CD4-positive, alpha-beta memory T cell (primary cell): ENCODE results near the gene CNTN4. TPM values are rescaled to one million over a fixed set of nuclear protein-coding genes. Genes with fewer than 3 reads are reported as not detected.

Experiments
- CTCF ChIA-PET: fragments of 350-600 bp; sonication (Branson Sonifier 250); formaldehyde crosslinking; loops from one replicate; lab custom pipeline; 2021; ENCODE audit warnings: inconsistent platforms; ENCODE audit not compliant: partially characterized antibody; lab: Charles Lee
- POLR2A ChIA-PET: fragments of 350-600 bp; sonication (Branson Sonifier 250); formaldehyde crosslinking; loops from one replicate; lab custom pipeline; 2021; ENCODE audit not compliant: partially characterized antibody; lab: Charles Lee
- DNase-seq, 5 donors: peaks; one replicate each; pipeline versions ENCODE4 v3.0.0 to v3.0.0-alpha.2; 2020 to 2022; ENCODE audit warnings: mixed read lengths in 1 of 5
- H3K27ac ChIP-seq: one replicate; pipeline ENCODE4 v1.7.0; 2013; ENCODE audit warnings: low read depth, low read length
- H3K27me3 ChIP-seq: 2 replicates; pipeline ENCODE4 v1.7.0; 2013; ENCODE audit warnings: mild to moderate bottlenecking, low read length, moderate library complexity; ENCODE audit not compliant: insufficient read depth
- H3K36me3 ChIP-seq: 2 replicates; pipeline ENCODE4 v1.7.0; 2013; ENCODE audit warnings: mild to moderate bottlenecking, low read length, moderate library complexity; ENCODE audit not compliant: insufficient read depth
- H3K4me1 ChIP-seq: 2 replicates; pipeline ENCODE4 v1.7.0; 2013; ENCODE audit warnings: mild to moderate bottlenecking, low read length, moderate library complexity; ENCODE audit not compliant: insufficient read depth
- H3K4me3 ChIP-seq, 2 donors: one replicate each; pipeline ENCODE4 v1.7.0; 2013; ENCODE audit warnings: low read length in 2 of 2, mild to moderate bottlenecking in 1 of 2
- H3K9me3 ChIP-seq, 2 donors: one replicate each; pipeline ENCODE4 v1.7.0; 2013; ENCODE audit warnings: low read length in 2 of 2, control low read depth in 1 of 2; ENCODE audit not compliant: control insufficient read depth in 1 of 2
- H3K27ac Mint-ChIP-seq, 7 donors: one replicate each; pipeline ENCODE4 v1.8.0; 2020 to 2021; ENCODE audit warnings: mixed read lengths in 7 of 7, mild to moderate bottlenecking in 6 of 7, inconsistent platforms in 3 of 7, moderate library complexity in 3 of 7
- H3K27me3 Mint-ChIP-seq, 2 donors: one replicate each; pipeline ENCODE4 v1.8.0; 2020 to 2021; ENCODE audit warnings: mixed read lengths in 2 of 2
- H3K36me3 Mint-ChIP-seq, 2 donors: one replicate each; pipeline ENCODE4 v1.8.0; 2020 to 2021; ENCODE audit warnings: mixed read lengths in 2 of 2, inconsistent platforms in 1 of 2, mild to moderate bottlenecking in 1 of 2
- H3K4me1 Mint-ChIP-seq, 4 donors: one replicate each; pipeline ENCODE4 v1.8.0; 2020 to 2021; ENCODE audit warnings: mixed read lengths in 4 of 4, mild to moderate bottlenecking in 1 of 4
- H3K4me3 Mint-ChIP-seq, 8 donors: one replicate each; pipeline ENCODE4 v1.8.0; 2020 to 2021; ENCODE audit warnings: mixed read lengths in 8 of 8, mild to moderate bottlenecking in 7 of 8, moderate library complexity in 6 of 8, inconsistent platforms in 3 of 8
- H3K9me3 Mint-ChIP-seq, 8 donors: one replicate each; pipeline ENCODE4 v1.8.0; 2020 to 2021; ENCODE audit warnings: mixed read lengths in 8 of 8, mild to moderate bottlenecking in 5 of 8, inconsistent platforms in 3 of 8, moderate library complexity in 1 of 8
- intact Hi-C: fragments of 100-400 bp; cut with micrococcal nuclease; formaldehyde crosslinking; loops from one replicate; pipeline ENCODE4 v1.15.1; 2023
- polyA plus RNA-seq, 2 donors: library from polyadenylated mRNA; unstranded; fragments of 300-500 nt; fragmentation: Illumina TruSeq; gene quantifications; one replicate each; pipeline ENCODE4 v1.2.3, GENCODE V29; 2021
- total RNA-seq, 2 experiments: library from RNA; stranded (reverse); gene quantifications; one replicate each; pipeline ENCODE4 v1.2.3, GENCODE V29; 2021

The CNTN4 gene
- total and polyA plus RNA-seq, 4 experiments from 2014 or later: not detected

- Histone ChIP-seq H3K36me3 (no peaks in the 10 kb centered on the region), H3K27ac (no peak overlapping the region), H3K9me3 (no peaks in the 10 kb centered on the region), H3K4me3 (no peak overlapping the region), H3K27me3 (no peaks in the 10 kb centered on the region), H3K4me1 (no peaks in the 10 kb centered on the region)
- no peak for DNase-seq
- ChIA-PET POLR2A (no interaction called here), CTCF (no interaction called here)
- no peak overlapping the region for H3K4me3 Mint-ChIP-seq
- no peaks in the 10 kb centered on the region for H3K4me1 Mint-ChIP-seq
- H3K9me3 Mint-ChIP-seq: peaks cover 0 to 1% (median 0%) of the 10 kb centered on the region in 8 donors
- intact Hi-C loops: no loop called here
- no peak overlapping the region for H3K27ac Mint-ChIP-seq
- H3K27me3 Mint-ChIP-seq: peaks cover 2 to 6% of the 10 kb centered on the region in 2 donors
- H3K36me3 Mint-ChIP-seq: no peaks in the 10 kb centered on the region
Measured at GRCh38 chr3:2883283-2883682, 784.6 kb downstream of the CNTN4 start.

GRCh38 chr3:2888592-2888991, 789.9 kb downstream of the CNTN4 start:
- no peaks in the 10 kb centered on the region for H3K9me3 Mint-ChIP-seq

GRCh38 chr3:2889736-2890135, 791.1 kb downstream of the CNTN4 start:
- Mint-ChIP-seq H3K27ac (no peak overlapping the region), H3K4me3 (no peak overlapping the region), H3K9me3 (no peaks in the 10 kb centered on the region), H3K36me3 (no peaks in the 10 kb centered on the region), H3K27me3 (peaks cover 0 to 7% of the 10 kb centered on the region in 2 donors), H3K4me1 (no peaks in the 10 kb centered on the region)
- Histone ChIP-seq H3K27ac (no peak overlapping the region), H3K27me3 (no peaks in the 10 kb centered on the region), H3K9me3 (no peaks in the 10 kb centered on the region), H3K4me1 (no peaks in the 10 kb centered on the region), H3K36me3 (no peaks in the 10 kb centered on the region), H3K4me3 (no peak overlapping the region)
- intact Hi-C loops: no loop called here
- POLR2A ChIA-PET: no interaction called here
- no peak for DNase-seq
- CTCF ChIA-PET: interaction anchor here (1.2 kb wide), 1 partner anchor 16 kb away, joined by 3 read pairs; no protein-coding TSS in a partner anchor

More at GRCh38 chr3:2888592-2888991, 789.9 kb downstream of the CNTN4 start:
- Histone ChIP-seq H3K4me3 (no peak overlapping the region), H3K4me1 (no peaks in the 10 kb centered on the region), H3K36me3 (no peaks in the 10 kb centered on the region), H3K9me3 (no peaks in the 10 kb centered on the region), H3K27ac (no peak overlapping the region), H3K27me3 (no peaks in the 10 kb centered on the region)
- H3K27me3 Mint-ChIP-seq: peaks cover 0 to 7% of the 10 kb centered on the region in 2 donors
- no peak overlapping the region for H3K4me3 Mint-ChIP-seq
- ChIA-PET CTCF (no interaction called here), POLR2A (no interaction called here)
- H3K36me3 Mint-ChIP-seq: no peaks in the 10 kb centered on the region
- H3K27ac Mint-ChIP-seq: no peak overlapping the region
- H3K4me1 Mint-ChIP-seq: no peaks in the 10 kb centered on the region
- intact Hi-C loops: no loop called here
- DNase-seq: no peak

GRCh38 chr3:2896308-2896939, 797.8 kb downstream of the CNTN4 start:
- H3K27ac Mint-ChIP-seq: no peak overlapping the region
- no peaks in the 10 kb centered on the region for H3K27me3 ChIP-seq
- no peak for DNase-seq

GRCh38 chr3:2897821-2898220, 799.2 kb downstream of the CNTN4 start:
- H3K4me3 ChIP-seq: no peak overlapping the region
- H3K27ac ChIP-seq: no peak overlapping the region
- no peaks in the 10 kb centered on the region for H3K4me1 ChIP-seq
- Mint-ChIP-seq H3K4me1 (peaks cover 0 to 2% (median 0%) of the 10 kb centered on the region in 4 donors), H3K27me3 (peaks cover 2 to 3% of the 10 kb centered on the region in 2 donors), H3K9me3 (peaks cover 0 to 2% (median 0%) of the 10 kb centered on the region in 8 donors), H3K4me3 (no peak overlapping the region), H3K27ac (no peak overlapping the region), H3K36me3 (no peaks in the 10 kb centered on the region)
- ChIA-PET CTCF (no interaction called here), POLR2A (no interaction called here)
- H3K27me3 ChIP-seq: no peaks in the 10 kb centered on the region
- H3K9me3 ChIP-seq: no peaks in the 10 kb centered on the region
- intact Hi-C loops: no loop called here
- no peaks in the 10 kb centered on the region for H3K36me3 ChIP-seq
- DNase-seq: no peak

More at GRCh38 chr3:2896308-2896939, 797.8 kb downstream of the CNTN4 start:
- no peaks in the 10 kb centered on the region for H3K36me3 ChIP-seq
- H3K27ac ChIP-seq: no peak overlapping the region
- intact Hi-C loops: no loop called here
- ChIA-PET POLR2A (no interaction called here), CTCF (no interaction called here)
- H3K9me3 Mint-ChIP-seq: no peaks in the 10 kb centered on the region
- H3K4me1 ChIP-seq: no peaks in the 10 kb centered on the region
- no peak overlapping the region for H3K4me3 ChIP-seq
- H3K4me3 Mint-ChIP-seq: no peak overlapping the region
- peaks cover 0 to 2% (median 0%) of the 10 kb centered on the region in 4 donors for H3K4me1 Mint-ChIP-seq
- peaks cover 2 to 3% of the 10 kb centered on the region in 2 donors for H3K27me3 Mint-ChIP-seq
- H3K36me3 Mint-ChIP-seq: no peaks in the 10 kb centered on the region
- no peaks in the 10 kb centered on the region for H3K9me3 ChIP-seq

- Mint-ChIP-seq H3K9me3 (peaks cover 0 to 2% (median 0%) of the 10 kb centered on the region in 8 donors), H3K27ac (no peak overlapping the region), H3K27me3 (peaks cover 2 to 3% of the 10 kb centered on the region in 2 donors), H3K4me1 (peaks cover 0 to 2% (median 0%) of the 10 kb centered on the region in 4 donors), H3K36me3 (no peaks in the 10 kb centered on the region), H3K4me3 (no peak overlapping the region)
- Histone ChIP-seq H3K4me3 (no peak overlapping the region), H3K9me3 (no peaks in the 10 kb centered on the region), H3K27me3 (no peaks in the 10 kb centered on the region), H3K27ac (no peak overlapping the region), H3K4me1 (no peaks in the 10 kb centered on the region), H3K36me3 (no peaks in the 10 kb centered on the region)
- POLR2A ChIA-PET: no interaction called here
- CTCF ChIA-PET: no interaction called here
- DNase-seq: no peak
- intact Hi-C loops: no loop called here
Measured at GRCh38 chr3:2898591-2899353, 800.1 kb downstream of the CNTN4 start.

GRCh38 chr3:2904054-2904453, 805.4 kb downstream of the CNTN4 start:
- peaks cover 2 to 9% of the 10 kb centered on the region in 2 donors for H3K27me3 Mint-ChIP-seq
- H3K27ac Mint-ChIP-seq: no peak overlapping the region

More at GRCh38 chr3:2904054-2904453, 805.4 kb downstream of the CNTN4 start:
- ChIA-PET CTCF (no interaction called here), POLR2A (no interaction called here)
- Histone ChIP-seq H3K27ac (no peak overlapping the region), H3K27me3 (no peaks in the 10 kb centered on the region), H3K36me3 (no peaks in the 10 kb centered on the region), H3K4me3 (no peak overlapping the region), H3K4me1 (no peaks in the 10 kb centered on the region), H3K9me3 (no peaks in the 10 kb centered on the region)
- no peaks in the 10 kb centered on the region for H3K36me3 Mint-ChIP-seq
- no peak for DNase-seq
- peaks cover 0 to 2% (median 0%) of the 10 kb centered on the region in 8 donors for H3K9me3 Mint-ChIP-seq
- intact Hi-C loops: no loop called here
- no peak overlapping the region for H3K4me3 Mint-ChIP-seq
- no peaks in the 10 kb centered on the region for H3K4me1 Mint-ChIP-seq
